Spleen (tissue), 7 donors: ENCODE results near the gene PTPRK.

ENCODE experiments used
- POLR2A ChIP-seq, 3 donors: fragments of 450-650 bp; IDR thresholded peaks; one replicate each; pipeline ENCODE4 v1.5.1; 2017; ENCODE audit warnings: antibody characterized with exemption in 3 of 3, mild to moderate bottlenecking in 1 of 3
- POLR2AphosphoS5 ChIP-seq, 3 donors: sonication (generic); formaldehyde crosslinking; IDR thresholded peaks; one replicate each; pipeline ENCODE4 v1.5.1; 2017; ENCODE audit warnings: antibody characterized with exemption in 3 of 3
- TF ChIP-seq, protein P1 (sequence below), 11 experiments: fragments of 200-600 bp in 7 of 11; fragments of 450-650 bp in 4 of 11; sonication (generic) in 4 of 11; IDR thresholded peaks in 8 of 11; conservative IDR thresholded peaks in 3 of 11; 1 replicate in 7 of 11; 2 replicates in 4 of 11; pipeline versions ENCODE4 v1.4.0 to v1.8.0; 2016 to 2021; ENCODE audit warnings: antibody characterized with exemption in 11 of 11, inconsistent platforms in 4 of 11, mild to moderate bottlenecking in 1 of 11
- donor health status: DM: no; HTN: no; CAD: no; lungs with moderate emphysema.
- donor health status: DM: no; HTN: no; CAD: no.
- donor health status: DM: no; HTN: no; CAD: no.

DNA sequence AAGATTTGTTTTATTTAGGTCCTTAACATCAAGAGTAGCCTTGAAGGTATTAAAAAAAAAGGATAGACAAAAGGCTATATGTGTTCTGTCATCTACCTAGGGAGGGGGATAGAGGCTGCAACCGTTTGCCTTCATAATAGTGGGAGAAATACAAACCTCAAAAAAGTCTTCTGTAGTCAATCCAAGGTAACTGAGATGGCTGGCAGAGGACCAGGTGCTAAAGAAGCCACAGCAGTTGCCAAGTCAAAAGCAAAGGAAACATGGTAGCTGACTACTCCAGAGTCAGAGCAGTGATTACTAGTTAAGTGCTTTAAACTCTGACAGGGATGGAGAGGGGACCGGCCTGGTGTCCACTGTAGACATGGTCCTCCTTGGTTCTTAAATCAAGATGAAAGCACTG is 249.4 kb downstream of the PTPRK start:
- TF ChIP-seq, protein P1, sequence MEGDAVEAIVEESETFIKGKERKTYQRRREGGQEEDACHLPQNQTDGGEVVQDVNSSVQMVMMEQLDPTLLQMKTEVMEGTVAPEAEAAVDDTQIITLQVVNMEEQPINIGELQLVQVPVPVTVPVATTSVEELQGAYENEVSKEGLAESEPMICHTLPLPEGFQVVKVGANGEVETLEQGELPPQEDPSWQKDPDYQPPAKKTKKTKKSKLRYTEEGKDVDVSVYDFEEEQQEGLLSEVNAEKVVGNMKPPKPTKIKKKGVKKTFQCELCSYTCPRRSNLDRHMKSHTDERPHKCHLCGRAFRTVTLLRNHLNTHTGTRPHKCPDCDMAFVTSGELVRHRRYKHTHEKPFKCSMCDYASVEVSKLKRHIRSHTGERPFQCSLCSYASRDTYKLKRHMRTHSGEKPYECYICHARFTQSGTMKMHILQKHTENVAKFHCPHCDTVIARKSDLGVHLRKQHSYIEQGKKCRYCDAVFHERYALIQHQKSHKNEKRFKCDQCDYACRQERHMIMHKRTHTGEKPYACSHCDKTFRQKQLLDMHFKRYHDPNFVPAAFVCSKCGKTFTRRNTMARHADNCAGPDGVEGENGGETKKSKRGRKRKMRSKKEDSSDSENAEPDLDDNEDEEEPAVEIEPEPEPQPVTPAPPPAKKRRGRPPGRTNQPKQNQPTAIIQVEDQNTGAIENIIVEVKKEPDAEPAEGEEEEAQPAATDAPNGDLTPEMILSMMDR (IDR thresholded peaks at IDR 0.05 in 8 of 11, conservative IDR thresholded peaks at IDR 0.05 in 3 of 11), result no peak
- TF ChIP-seq POLR2A (IDR thresholded peaks at IDR 0.05) (no peak), POLR2AphosphoS5 (IDR thresholded peaks at IDR 0.05) (no peak)
